ENCODE measurements around the gene C1orf105.

C1orf105 gene

DNA sequence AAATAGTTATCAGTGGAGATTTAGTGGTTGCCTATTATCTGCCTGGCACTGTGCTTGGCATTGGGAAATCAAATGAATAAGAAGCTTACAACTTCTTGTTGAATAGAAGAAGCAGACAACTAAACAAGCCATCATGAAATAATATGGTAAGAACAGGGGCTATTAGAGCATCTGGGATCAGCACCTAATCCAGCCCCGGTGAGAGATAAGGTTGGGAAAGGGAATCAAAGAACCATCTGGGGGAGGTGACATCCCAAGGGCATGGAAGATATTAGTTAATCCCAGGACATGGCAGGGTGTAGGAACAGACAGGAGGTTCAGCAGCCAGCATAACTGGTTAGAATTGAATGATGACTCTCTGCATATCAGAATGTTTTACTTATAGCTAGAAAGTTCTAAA lies 76.2 kb downstream of the C1orf105 start:
- TF ChIP-seq, protein P1, sequence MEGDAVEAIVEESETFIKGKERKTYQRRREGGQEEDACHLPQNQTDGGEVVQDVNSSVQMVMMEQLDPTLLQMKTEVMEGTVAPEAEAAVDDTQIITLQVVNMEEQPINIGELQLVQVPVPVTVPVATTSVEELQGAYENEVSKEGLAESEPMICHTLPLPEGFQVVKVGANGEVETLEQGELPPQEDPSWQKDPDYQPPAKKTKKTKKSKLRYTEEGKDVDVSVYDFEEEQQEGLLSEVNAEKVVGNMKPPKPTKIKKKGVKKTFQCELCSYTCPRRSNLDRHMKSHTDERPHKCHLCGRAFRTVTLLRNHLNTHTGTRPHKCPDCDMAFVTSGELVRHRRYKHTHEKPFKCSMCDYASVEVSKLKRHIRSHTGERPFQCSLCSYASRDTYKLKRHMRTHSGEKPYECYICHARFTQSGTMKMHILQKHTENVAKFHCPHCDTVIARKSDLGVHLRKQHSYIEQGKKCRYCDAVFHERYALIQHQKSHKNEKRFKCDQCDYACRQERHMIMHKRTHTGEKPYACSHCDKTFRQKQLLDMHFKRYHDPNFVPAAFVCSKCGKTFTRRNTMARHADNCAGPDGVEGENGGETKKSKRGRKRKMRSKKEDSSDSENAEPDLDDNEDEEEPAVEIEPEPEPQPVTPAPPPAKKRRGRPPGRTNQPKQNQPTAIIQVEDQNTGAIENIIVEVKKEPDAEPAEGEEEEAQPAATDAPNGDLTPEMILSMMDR (IDR thresholded peaks at IDR 0.05; ENCODE audit: insufficient read depth, low read length, poor library complexity, severe bottlenecking), result no peak
- no peak overlapping the region for H3K4me3 ChIP-seq (replicated peaks; ENCODE audit: low read depth, low read length)
- H3K36me3 ChIP-seq (ENCODE audit: control insufficient read depth, insufficient read depth, low read length), result no peaks in the 10 kb centered on the region
- no peaks in the 10 kb centered on the region; the same call in 1 of the 2 replicates for H3K27me3 ChIP-seq (replicated peaks; ENCODE audit: control insufficient read depth, insufficient read depth, low read length)
- no peak for DNase-seq (ENCODE audit: extremely low read depth, insufficient read length)

DNA sequence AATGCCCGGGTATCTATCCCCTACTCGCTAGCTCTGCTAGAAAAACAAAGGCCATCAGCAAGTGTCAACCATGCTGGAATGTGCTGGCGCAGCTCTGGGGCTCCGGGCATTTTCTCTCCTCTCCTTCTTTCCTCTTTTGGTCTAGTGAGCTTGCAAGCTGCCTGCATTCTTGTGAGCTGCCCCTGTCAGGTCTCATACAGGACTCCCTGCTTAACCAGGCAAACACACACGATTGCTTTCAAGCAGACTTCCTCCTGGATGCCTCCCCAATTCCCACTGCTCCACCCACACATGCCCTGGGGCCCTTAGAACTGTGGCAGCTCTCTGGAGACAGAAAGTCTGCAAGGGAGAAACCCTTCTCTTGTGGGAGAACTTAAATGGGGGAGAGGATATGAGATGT lies 76.7 kb downstream of the C1orf105 start:
- no peak for DNase-seq (ENCODE audit: extremely low read depth, insufficient read length)
- TF ChIP-seq, protein P1 (IDR thresholded peaks at IDR 0.05; ENCODE audit: insufficient read depth, low read length, poor library complexity, severe bottlenecking), result no peak
- Histone ChIP-seq H3K36me3 (ENCODE audit: control insufficient read depth, insufficient read depth, low read length) (no peaks in the 10 kb centered on the region), H3K4me3 (replicated peaks; ENCODE audit: low read depth, low read length) (no peak overlapping the region), H3K27me3 (replicated peaks; ENCODE audit: control insufficient read depth, insufficient read depth, low read length) (no peaks in the 10 kb centered on the region)

DNA sequence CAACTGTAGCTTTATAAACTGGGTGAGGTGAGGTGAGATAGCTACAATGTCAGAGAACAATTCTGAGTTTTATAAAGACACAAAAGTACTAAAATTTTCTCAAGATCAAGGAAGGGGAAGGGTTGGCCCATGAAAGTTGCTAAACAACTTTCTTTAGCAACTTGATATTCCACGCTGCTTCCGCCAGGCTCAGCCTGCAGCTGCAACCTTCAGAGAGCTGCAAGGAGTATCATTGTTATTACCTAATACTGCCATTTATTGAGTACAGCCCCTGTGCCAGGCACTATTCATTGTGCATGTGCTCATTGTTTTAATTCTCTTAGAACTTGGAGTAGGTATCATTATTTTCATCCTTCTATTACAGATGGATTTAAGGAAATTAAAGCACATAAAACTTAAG lies 78.4 kb downstream of the C1orf105 start:
- Histone ChIP-seq H3K27me3 (replicated peaks; ENCODE audit: control insufficient read depth, insufficient read depth, low read length) (no peaks in the 10 kb centered on the region; the same call in 1 of the 2 replicates), H3K36me3 (ENCODE audit: control insufficient read depth, insufficient read depth, low read length) (no peaks in the 10 kb centered on the region), H3K4me3 (replicated peaks; ENCODE audit: low read depth, low read length) (no peak overlapping the region)
- TF ChIP-seq, protein P1 (IDR thresholded peaks at IDR 0.05; ENCODE audit: insufficient read depth, low read length, poor library complexity, severe bottlenecking), result no peak
- DNase-seq (ENCODE audit: extremely low read depth, insufficient read length), result no peak

DNA sequence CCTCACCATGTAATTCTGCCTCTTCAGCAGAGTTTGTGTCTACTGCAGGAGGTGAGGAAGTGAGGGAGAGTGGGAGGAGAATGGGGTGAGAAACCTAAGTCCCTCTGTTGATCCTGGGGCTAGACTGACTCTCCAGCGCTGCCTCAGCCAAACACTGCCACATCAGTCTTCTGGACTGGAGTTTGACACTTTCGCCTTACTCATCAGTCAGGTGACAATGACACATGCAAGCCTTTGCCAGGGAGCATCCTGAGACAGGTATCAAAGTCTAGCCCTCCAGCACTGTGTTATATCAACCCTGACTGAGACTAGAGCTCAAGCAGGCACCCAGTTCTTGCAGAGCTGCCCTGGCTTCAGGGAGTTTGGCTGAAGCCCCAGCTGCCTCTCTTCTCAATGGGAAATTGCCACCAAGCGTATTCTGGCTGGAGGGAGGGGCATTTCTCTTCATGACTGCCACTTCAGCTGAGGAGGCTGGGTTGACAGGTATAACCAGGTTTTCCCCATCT lies 79.2 kb downstream of the C1orf105 start:
- Histone ChIP-seq H3K27me3 (replicated peaks; ENCODE audit: control insufficient read depth, insufficient read depth, low read length) (no peaks in the 10 kb centered on the region; the same call in 1 of the 2 replicates), H3K4me3 (replicated peaks; ENCODE audit: low read depth, low read length) (no peak overlapping the region), H3K36me3 (ENCODE audit: control insufficient read depth, insufficient read depth, low read length) (no peaks in the 10 kb centered on the region)
- DNase-seq (ENCODE audit: extremely low read depth, insufficient read length), result no peak
- TF ChIP-seq, protein P1 (IDR thresholded peaks at IDR 0.05; ENCODE audit: insufficient read depth, low read length, poor library complexity, severe bottlenecking), result no peak

DNA sequence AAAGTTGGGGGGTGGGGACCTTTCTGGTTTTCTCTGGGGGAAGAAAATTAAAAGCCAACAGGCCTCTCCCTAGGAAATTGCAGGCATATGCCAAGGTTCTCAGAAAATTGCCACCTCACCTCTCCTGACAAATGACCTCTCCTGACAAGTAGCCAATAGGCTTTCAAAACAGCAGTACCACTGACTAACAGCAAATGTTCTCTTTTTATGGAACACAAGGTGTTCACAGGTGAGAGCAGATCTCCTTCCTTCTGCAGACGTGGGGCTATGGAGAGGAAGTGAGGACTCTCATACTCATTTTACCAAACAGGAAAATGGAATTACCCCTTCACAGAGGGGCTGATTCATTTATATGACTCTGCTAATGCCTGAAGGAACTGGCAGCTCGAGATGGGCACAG lies 79.7 kb downstream of the C1orf105 start:
- DNase-seq (ENCODE audit: extremely low read depth, insufficient read length), result no peak
- Histone ChIP-seq H3K4me3 (replicated peaks; ENCODE audit: low read depth, low read length) (no peak overlapping the region), H3K36me3 (ENCODE audit: control insufficient read depth, insufficient read depth, low read length) (no peaks in the 10 kb centered on the region), H3K27me3 (replicated peaks; ENCODE audit: control insufficient read depth, insufficient read depth, low read length) (no peaks in the 10 kb centered on the region; the same call in 1 of the 2 replicates)
- TF ChIP-seq, protein P1 (IDR thresholded peaks at IDR 0.05; ENCODE audit: insufficient read depth, low read length, poor library complexity, severe bottlenecking), result no peak

DNA sequence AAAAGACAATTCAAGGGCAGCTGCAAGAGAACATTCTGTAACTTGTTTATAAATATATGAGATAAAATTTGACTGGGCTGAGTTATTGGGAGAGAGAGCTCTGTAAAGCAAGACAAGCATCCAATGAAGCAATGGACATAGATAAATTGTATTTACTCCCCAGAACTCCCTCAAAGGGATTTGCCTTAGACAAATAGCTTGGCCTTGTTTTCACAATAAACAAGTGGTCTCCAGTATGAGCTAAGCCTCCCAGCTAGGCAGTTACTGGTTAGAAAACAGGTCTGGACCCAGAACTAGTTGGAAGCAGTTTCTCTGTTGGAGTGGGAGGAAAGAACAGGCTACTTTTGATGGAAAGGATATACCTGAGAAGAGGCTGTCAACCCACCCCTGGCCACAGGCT lies 87.3 kb downstream of the C1orf105 start:
- H3K4me3 ChIP-seq (replicated peaks; ENCODE audit: low read depth, low read length), result no peak overlapping the region
- TF ChIP-seq, protein P1 (IDR thresholded peaks at IDR 0.05; ENCODE audit: insufficient read depth, low read length, poor library complexity, severe bottlenecking), result no peak
- no peak for DNase-seq (ENCODE audit: extremely low read depth, insufficient read length)
- H3K27me3 ChIP-seq (replicated peaks; ENCODE audit: control insufficient read depth, insufficient read depth, low read length), result no peaks in the 10 kb centered on the region; the same call in 1 of the 2 replicates
- H3K36me3 ChIP-seq (ENCODE audit: control insufficient read depth, insufficient read depth, low read length), result no peaks in the 10 kb centered on the region
